K562 (cell line): ENCODE results near the gene BHLHE40.

Experiments used
- SPI1 ChIP-seq: IDR thresholded peaks from 2 replicates; pipeline ENCODE4 v1.6.1; 2011; ENCODE audit warnings: low read depth, low read length, control low read depth, borderline replicate concordance
- ZNF239 ChIP-seq: fragments of 250-450 bp; sonication (Bioruptor Pico); IDR thresholded peaks from 2 replicates; pipeline ENCODE4 v1.4.0; 2020; ENCODE audit warnings: mild to moderate bottlenecking
- TF ChIP-seq, protein P1 (sequence below), 3 experiments: IDR thresholded peaks in 2 of 3; conservative IDR thresholded peaks in 1 of 3; 2 replicates each; pipeline ENCODE4 v1.5.1; 2011 to 2012; ENCODE audit warnings: low read length in 3 of 3, mild to moderate bottlenecking in 3 of 3, control low read depth in 2 of 3, improper control_type of control experiment in 1 of 3, inconsistent platforms in 1 of 3, low read depth in 1 of 3, mixed read lengths in 1 of 3, moderate library complexity in 1 of 3; ENCODE audit not compliant: insufficient read depth in 2 of 3
- TF ChIP-seq, protein P2 (sequence below): sonication (generic); formaldehyde crosslinking; IDR thresholded peaks from 2 replicates; pipeline ENCODE4 v1.8.1; 2023; ENCODE audit warnings: mild to moderate bottlenecking, missing genetic modification reagents

DNA sequence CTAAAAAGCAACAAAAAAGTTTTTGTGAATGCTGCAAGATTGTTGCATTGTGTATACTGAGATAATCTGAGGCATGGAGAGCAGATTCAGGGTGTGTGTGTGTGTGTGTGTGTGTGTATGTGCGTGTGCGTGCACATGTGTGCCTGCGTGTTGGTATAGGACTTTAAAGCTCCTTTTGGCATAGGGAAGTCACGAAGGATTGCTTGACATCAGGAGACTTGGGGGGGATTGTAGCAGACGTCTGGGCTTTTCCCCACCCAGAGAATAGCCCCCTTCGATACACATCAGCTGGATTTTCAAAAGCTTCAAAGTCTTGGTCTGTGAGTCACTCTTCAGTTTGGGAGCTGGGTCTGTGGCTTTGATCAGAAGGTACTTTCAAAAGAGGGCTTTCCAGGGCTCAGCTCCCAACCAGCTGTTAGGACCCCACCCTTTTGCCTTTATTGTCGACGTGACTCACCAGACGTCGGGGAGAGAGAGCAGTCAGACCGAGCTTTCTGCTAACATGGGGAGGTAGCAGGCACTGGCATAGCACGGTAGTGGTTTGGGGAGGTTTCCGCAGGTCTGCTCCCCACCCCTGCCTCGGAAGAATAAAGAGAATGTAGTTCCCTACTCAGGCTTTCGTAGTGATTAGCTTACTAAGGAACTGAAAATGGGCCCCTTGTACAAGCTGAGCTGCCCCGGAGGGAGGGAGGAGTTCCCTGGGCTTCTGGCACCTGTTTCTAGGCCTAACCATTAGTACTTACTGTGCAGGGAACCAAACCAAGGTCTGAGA, 4.7 kb downstream of the BHLHE40 start:
- TF ChIP-seq, protein P1, sequence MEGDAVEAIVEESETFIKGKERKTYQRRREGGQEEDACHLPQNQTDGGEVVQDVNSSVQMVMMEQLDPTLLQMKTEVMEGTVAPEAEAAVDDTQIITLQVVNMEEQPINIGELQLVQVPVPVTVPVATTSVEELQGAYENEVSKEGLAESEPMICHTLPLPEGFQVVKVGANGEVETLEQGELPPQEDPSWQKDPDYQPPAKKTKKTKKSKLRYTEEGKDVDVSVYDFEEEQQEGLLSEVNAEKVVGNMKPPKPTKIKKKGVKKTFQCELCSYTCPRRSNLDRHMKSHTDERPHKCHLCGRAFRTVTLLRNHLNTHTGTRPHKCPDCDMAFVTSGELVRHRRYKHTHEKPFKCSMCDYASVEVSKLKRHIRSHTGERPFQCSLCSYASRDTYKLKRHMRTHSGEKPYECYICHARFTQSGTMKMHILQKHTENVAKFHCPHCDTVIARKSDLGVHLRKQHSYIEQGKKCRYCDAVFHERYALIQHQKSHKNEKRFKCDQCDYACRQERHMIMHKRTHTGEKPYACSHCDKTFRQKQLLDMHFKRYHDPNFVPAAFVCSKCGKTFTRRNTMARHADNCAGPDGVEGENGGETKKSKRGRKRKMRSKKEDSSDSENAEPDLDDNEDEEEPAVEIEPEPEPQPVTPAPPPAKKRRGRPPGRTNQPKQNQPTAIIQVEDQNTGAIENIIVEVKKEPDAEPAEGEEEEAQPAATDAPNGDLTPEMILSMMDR (IDR thresholded peaks at IDR 0.05 in 2 of 3, conservative IDR thresholded peaks at IDR 0.05 in 1 of 3; ENCODE audit: insufficient read depth in 2 of 3, low read depth in 1 of 3, low read length in 3 of 3) = no peak
- TF ChIP-seq, protein P2, sequence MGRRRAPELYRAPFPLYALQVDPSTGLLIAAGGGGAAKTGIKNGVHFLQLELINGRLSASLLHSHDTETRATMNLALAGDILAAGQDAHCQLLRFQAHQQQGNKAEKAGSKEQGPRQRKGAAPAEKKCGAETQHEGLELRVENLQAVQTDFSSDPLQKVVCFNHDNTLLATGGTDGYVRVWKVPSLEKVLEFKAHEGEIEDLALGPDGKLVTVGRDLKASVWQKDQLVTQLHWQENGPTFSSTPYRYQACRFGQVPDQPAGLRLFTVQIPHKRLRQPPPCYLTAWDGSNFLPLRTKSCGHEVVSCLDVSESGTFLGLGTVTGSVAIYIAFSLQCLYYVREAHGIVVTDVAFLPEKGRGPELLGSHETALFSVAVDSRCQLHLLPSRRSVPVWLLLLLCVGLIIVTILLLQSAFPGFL (CRISPR knock-in tag) = no peak
- TF ChIP-seq ZNF239 (CRISPR knock-in tag) (no peak; the same call in 1 of the 2 replicates), SPI1 (no peak)
